CD4-positive, alpha-beta T cell treated with Interleukin-21 for 1 hour (primary cell): ENCODE measurements around the gene SLC35F3.

Source experiments
- DNase-seq: peaks from one replicate; pipeline ENCODE4 v3.0.0-alpha.2; 2020

The SLC35F3 gene

GRCh38 chr1:233912909-233913308, 8.4 kb downstream of the SLC35F3 start:
- no peak for DNase-seq

- DNase-seq = no peak
These were observed 12.2 kb downstream of the SLC35F3 start for GRCh38 chr1:233916706-233917105.

GRCh38 chr1:233919786-233920185, 15.3 kb downstream of the SLC35F3 start:
- no peak for DNase-seq

GRCh38 chr1:233928123-233928522, 23.6 kb downstream of the SLC35F3 start:
- DNase-seq = no peak

- no peak for DNase-seq
These were observed 28.9 kb downstream of the SLC35F3 start for GRCh38 chr1:233933339-233933738.

- DNase-seq = no peak
These were observed 30.9 kb downstream of the SLC35F3 start for GRCh38 chr1:233935297-233935868.

GRCh38 chr1:233936422-233936821, 31.9 kb downstream of the SLC35F3 start:
- no peak for DNase-seq

GRCh38 chr1:233936842-233937241, 32.4 kb downstream of the SLC35F3 start:
- no peak for DNase-seq

- no peak for DNase-seq
These were observed 34.0 kb downstream of the SLC35F3 start for GRCh38 chr1:233938476-233938875.

GRCh38 chr1:233939451-233939850, 35.0 kb downstream of the SLC35F3 start:
- DNase-seq = no peak

GRCh38 chr1:233940908-233941307, 36.4 kb downstream of the SLC35F3 start:
- no peak for DNase-seq

GRCh38 chr1:233944601-233945000, 40.1 kb downstream of the SLC35F3 start:
- no peak for DNase-seq

- no peak for DNase-seq
These were observed 41.1 kb downstream of the SLC35F3 start for GRCh38 chr1:233945573-233945972.

GRCh38 chr1:233945979-233946378, 41.5 kb downstream of the SLC35F3 start:
- DNase-seq = no peak

- DNase-seq = no peak
These were observed 42.2 kb downstream of the SLC35F3 start for GRCh38 chr1:233946724-233947123.

- DNase-seq = no peak
These were observed 47.3 kb downstream of the SLC35F3 start for GRCh38 chr1:233951804-233952203.

GRCh38 chr1:233957691-233958090, 53.2 kb downstream of the SLC35F3 start:
- no peak for DNase-seq

GRCh38 chr1:233959102-233959501, 54.6 kb downstream of the SLC35F3 start:
- DNase-seq = no peak

- DNase-seq = no peak
These were observed 55.5 kb downstream of the SLC35F3 start for GRCh38 chr1:233959971-233960370.

- DNase-seq = no peak
These were observed 55.9 kb downstream of the SLC35F3 start for GRCh38 chr1:233960386-233960785.

GRCh38 chr1:233962878-233963277, 58.4 kb downstream of the SLC35F3 start:
- no peak for DNase-seq

GRCh38 chr1:233965856-233966255, 61.4 kb downstream of the SLC35F3 start:
- no peak for DNase-seq

- no peak for DNase-seq
These were observed 67.3 kb downstream of the SLC35F3 start for GRCh38 chr1:233971753-233972152.

GRCh38 chr1:233972563-233972950, 68.1 kb downstream of the SLC35F3 start:
- DNase-seq = no peak

GRCh38 chr1:233972951-233973635, 68.6 kb downstream of the SLC35F3 start:
- DNase-seq = no peak
